ENCODE measurements around the gene MELK.
A peak's percentile ranks its signal among the peaks of the same experiment; 100 is the strongest.
"Not testable (repeated sequence)": the region's sequence is repeated elsewhere in the genome, so short reads cannot be mapped to it uniquely, and the experiment has no call there.

Gene MELK

DNA sequence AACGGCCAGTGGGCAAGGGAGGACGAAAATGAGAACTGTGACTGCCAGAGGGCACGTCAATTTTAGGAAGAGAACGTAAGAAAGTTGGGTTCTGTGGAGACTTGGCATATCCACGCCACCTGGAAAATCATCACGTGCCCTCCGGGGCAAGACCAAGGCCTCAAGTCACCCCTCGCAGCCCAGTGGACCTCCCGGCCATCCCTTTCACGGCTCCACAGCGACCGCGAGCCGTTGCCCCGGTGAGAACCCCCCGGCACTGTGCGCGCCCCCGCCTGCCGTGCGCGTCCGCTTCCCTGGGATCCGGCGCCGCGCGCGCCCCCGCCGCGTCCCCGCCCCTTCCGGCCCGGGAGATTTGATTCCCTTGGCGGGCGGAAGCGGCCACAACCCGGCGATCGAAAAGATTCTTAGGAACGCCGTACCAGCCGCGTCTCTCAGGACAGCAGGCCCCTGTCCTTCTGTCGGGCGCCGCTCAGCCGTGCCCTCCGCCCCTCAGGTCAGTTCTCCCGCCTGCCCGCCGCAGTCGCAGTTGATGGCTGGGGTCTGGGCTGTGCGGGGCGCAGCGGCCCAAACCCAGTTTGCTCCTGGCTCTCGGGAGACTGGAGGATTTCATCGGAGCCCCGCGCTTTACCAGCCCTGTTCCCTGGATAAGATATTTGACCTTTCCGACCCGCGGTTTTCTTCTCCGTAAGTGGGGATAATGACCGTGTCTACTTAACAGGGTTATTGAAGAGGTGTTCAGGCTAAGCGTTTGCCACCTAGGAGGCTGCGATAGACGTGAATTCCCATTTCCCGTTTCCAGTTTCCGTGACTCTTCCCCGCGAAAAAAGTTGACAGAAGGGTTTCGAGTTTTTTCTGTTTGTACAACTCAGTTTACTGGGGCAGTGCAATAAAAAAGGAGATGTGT, at the start of gene MELK:
MELK (plus strand) TSS at position 381 of the 904 bp plus-strand sequence. CDS start 8,787 bp downstream, outside the sequence.
- DNase-seq (ENCODE audit: low spot score), result peak; percentile 92

DNA sequence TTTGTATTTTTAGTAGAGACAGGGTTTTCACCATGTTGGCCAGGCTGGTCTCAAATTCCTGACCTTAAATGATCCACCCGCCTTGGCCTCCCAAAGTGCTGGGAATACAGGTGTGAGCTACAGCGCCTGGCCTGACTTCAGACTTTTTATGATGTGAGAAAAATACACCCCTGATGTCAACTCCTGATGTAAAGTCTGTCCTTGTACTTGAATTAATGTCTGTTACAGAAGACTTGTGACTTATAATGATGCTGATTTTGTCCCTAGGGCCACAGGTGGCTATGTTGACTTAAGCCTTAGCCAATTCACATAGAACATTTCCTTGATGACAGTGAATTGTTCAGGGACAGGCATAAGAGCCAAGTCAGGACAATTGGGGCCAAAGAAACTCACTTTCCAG, 42.5 kb upstream of the MELK start:
- no peak for DNase-seq (ENCODE audit: low spot score)

DNA sequence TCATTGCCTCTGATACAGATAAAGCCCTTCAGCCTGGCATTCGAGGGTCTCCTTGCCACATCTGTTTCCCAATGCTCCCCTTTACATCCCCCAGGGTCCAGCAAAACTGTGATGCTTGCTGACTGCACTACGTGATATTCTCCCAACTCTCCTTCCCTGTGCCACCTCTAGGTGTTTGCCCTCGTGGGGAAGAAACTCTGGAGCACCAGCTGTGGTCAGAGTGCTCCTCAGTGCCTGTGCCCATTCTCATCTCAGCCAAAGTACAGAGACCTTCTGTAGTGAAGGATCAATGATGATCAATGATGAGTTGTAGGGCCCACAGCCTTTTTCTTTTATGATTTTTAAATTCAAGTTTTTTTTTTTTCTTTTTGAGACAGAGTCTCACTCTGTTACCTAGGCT, 40.3 kb upstream of the MELK start:
- DNase-seq (ENCODE audit: low spot score), result no peak

DNA sequence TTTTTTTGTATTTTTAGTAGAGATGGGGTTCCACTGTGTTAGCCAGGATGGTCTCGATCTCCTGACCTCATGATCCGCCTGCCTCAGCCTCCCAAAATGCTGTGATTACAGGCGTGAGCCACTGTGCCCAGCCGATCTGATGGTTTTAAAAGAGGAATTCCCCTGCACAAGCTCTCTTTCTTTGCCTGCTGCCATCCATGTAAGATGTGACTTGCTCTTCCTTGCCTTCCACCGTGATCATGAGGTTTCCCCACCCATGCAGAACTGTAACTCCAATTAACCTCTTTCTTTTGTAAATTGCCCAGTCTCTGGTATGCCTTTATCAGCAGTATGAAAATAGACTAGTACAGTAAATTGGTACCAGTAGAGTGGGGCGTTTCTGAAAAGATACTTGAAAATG, 39.0 kb upstream of the MELK start:
- not testable (repeated sequence) for DNase-seq (ENCODE audit: low spot score)

DNA sequence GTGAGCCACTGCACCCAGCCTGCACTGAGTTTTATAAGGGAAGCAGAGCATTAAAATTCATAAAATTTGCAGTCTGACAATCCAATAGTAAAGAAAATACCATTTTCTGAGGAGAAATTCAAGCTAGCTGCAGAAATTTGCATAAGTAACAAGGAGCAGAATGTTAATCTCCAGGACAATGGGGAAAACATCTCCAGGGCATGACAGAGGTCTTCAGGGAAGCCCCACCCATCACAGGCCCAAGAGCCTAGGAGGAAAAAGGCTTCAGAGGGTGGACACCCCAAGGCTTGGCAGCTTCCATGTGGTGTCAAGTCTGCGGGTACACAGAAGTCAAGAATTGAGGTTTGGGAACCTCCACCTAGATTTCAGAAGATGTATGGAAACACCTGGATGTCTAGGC, 37.6 kb upstream of the MELK start:
- DNase-seq (ENCODE audit: low spot score), result no peak

DNA sequence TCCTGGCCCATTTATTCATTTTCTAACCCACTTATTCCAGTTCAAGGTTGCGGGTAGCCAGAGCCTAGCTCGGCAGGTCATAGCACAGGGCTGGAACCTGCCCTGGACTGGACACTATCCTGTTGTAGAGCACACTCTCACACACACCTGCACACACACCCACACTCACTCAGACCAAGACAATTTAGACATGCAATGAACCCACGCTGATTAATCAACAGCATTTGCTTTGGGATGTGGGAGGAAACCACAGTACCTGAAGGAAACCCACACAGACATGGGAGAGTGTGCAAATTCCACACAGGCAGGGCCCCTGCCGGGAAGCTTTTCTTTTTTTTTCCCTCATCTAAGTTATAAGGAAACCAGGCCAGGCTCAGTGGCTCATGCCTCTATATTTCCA, 34.8 kb upstream of the MELK start:
- no peak for DNase-seq (ENCODE audit: low spot score)

DNA sequence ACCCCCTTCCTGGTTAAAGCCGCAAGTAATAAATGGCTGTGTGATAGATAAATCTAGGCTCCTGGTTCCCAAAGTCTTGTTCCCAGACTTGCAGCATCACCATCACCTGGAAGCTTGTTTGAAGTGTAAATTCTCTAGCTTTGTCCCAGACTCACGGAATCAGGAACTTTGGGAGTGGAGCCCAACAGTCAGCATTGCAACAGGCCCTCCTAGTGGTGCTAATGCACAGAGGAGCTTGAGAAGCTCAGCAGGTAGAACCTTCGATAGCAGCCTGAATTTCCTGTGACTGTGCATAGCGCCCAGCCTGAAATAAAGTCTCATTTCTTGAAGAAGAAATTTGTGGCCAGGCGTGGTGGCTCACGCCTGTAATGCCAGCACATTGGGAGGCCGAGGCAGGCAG, 30.3 kb upstream of the MELK start:
- DNase-seq (ENCODE audit: low spot score), result no peak

DNA sequence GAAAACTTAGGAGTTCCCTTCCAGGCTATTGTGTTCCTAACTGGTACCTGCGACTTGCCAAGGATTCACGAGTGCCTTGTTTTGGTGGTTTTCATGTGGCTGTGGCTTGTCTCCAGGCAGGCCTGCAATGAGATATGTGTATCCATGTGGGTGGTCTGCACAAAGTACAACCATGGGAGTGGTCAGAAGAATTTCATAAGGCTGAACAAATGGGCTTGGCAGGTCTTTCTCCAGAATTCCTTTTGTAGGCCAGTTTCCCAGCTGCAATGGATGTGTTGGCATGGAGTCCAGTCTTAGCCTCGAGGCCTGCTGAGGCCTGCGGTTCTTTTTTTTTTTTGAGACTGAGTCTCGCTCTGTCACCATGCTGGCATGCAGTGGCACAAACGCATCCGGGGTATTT, 28.8 kb upstream of the MELK start:
- no peak for DNase-seq (ENCODE audit: low spot score)

DNA sequence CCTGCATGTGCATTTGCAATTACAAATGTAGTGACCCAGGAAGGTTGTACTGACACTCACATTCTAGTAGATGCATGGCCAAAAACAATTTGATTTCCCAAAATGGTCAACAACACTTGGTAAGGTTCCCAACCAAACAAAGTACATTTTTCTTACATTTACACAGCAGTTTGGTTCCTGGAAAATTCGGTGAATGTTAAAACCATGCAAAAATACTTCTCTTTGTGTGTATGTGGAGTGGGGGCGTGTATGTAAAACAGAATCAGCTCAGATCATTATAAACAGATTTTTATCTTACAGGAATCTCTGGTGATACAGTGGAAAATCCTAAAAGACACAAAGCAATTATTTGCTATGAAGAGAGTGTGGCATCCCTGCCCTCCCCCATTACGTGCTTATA, 25.1 kb upstream of the MELK start:
- DNase-seq (ENCODE audit: low spot score), result no peak

DNA sequence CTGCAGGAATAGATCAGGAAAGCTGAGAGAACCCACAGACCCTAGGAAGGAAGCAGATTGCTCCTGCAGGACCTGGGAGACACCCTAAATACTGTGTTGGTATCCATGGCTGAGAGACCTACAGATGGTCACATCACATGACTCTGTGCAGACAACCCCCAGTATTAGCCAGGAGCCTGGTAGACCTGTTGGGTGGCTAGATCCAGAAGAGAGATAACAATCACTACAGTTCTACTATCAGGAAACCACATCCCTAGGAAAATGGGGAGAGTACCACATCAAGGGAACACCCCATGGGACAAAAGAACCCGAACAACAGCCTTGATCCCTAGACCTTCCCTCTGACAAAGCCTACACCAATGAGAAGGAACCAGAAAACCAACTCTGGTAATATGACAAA, 24.2 kb upstream of the MELK start:
- DNase-seq (ENCODE audit: low spot score), result no peak

DNA sequence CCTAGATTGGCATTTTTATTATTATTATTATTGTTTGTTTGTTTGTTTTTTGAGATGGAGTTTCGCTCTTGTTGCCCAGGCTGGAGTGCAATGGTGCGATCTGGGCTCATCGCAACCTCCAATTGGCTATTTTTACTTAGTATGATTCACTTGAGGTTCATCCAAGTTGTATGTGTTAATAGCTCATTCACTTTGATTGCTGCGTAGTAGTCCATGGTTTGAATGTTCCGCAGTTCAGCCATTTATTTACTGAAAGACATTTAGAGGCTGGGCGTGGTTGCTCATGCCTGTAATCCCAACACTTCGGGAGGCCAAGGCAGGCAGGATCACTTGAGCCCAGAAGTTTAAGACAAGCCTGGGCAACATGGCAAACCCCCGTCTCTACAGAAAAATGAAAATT, 22.6 kb upstream of the MELK start:
- no peak for DNase-seq (ENCODE audit: low spot score)

DNA sequence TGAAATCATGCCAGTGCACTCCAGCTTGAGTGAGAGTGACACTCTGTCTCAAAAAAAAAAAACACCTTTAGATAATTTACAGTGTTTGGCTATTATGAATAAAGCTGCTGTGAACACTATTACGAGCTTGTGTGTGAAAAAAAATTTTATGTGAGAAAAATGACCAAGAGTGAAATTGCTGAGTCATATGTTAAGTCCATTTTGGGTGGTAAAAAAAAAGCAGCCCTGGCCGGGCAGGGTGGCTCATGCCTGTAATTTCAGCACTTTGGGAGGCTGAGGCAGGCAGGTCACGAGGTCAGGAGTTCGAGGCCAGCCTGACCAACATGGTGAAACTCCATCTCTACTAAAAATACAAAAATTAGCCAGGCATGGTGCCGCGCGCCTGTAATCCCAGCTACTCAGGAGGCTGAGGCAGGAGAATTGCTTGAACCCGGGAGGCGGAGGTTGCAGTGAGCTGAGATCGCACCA, 22.0 kb upstream of the MELK start:
- not testable (repeated sequence) for DNase-seq (ENCODE audit: low spot score)

DNA sequence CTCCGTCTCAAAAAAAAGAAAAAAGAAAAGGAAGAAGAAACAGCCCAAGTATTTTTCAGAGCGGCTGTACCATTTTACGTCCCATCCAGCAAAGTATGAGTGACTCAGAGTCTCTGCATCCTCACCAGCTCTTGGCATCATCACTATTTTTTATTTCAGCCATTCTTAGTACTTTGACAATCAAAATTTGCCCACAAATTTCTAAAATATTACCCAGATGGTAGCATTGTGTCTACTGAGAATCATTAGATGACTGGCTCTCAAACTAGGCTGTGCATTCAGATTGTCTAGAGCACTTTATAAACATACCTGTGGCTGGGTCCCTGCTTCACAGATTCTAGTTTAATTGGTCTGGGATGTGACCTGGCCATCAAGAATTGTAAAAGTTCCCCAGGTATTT, 21.6 kb upstream of the MELK start:
- no peak for DNase-seq (ENCODE audit: low spot score)

DNA sequence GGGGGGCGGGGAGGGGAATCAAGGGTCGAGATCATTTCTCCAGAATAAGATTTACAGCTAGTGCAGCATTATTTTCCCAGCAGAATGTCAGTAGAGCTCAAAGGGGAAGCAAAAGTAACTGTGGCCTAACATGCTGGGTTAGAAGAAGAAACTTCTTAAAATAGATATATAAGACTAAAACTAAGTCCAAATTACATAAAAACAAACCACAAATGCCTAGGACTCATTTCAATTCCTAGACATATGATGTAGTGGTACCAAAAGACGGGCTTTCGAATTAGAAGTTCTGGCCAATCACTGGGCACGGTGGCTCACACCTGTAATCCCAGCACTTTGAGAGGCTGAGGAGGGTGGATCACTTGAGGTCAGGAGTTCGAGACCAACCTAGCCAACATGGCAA, 20.8 kb upstream of the MELK start:
- DNase-seq (ENCODE audit: low spot score), result no peak

DNA sequence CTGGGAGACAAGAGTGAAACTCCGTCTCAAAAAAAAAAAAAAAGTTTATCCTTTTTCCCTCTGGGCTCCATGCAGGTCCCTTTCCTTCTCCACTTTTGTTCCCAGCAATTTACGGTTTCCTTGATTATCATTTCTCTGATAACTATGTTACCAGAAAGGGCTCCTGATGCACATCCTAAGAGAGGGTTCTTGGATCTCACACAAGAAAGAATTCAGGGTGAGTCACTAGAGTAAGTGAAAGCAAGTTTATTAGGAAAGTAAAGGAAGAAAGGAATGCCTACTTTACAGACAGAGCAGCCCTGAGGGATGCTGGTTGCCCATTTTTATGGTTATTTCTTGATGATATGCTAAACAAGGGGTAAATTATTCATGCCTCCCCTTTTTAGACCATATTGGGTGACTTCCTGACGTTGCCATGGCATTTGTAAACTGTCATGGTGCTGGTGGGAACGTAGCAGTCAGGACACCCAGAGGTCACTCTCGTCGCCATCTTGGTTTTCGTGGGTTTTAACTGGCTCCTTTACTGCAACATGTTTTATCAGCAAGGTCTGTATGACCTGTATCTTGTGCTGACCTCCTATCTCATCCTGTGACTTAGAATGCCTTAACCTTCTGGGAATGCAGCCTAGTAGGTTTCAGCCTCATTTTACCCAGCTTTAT, 13.5 kb upstream of the MELK start:
- DNase-seq (ENCODE audit: low spot score), result no peak

DNA sequence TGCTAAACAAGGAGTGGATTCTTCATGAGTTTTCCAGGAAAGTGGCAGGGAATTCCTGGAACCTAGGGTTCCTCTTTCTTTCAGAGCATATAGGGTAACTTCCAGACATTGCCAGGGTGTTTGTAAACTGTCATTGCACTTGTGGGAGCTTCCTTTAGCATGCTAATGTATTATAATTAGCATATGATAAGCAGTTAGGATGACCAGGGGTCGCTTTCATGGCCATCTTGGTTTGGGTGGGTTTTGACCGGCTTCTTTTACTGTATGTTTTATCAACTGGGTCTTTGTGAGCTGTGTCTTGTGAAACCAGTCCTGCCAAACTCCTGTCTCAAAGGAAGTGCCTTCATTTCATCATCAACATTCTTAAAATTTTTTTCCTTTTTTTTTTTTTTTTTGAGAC, 11.9 kb upstream of the MELK start:
- DNase-seq (ENCODE audit: low spot score), result no peak

DNA sequence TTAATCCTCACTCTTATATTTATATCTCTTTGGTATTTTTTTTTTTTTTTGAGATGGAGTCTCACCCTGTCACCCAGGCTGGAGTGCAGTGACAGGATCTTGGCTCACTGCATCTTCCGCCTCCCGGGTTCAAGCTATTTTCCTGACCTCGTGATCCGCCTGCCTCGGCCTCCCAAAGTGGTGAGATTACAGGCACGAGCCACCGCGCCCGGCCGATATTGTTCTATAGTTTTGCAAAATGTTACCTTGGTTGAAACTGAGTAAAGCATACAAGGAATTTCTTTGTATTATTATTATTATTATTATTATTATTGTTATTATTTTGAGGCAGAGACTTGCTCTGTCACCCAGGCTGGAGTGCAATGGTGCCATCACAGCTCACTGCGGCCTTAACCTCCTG, 9.9 kb upstream of the MELK start:
- DNase-seq (ENCODE audit: low spot score), result not testable (repeated sequence)

DNA sequence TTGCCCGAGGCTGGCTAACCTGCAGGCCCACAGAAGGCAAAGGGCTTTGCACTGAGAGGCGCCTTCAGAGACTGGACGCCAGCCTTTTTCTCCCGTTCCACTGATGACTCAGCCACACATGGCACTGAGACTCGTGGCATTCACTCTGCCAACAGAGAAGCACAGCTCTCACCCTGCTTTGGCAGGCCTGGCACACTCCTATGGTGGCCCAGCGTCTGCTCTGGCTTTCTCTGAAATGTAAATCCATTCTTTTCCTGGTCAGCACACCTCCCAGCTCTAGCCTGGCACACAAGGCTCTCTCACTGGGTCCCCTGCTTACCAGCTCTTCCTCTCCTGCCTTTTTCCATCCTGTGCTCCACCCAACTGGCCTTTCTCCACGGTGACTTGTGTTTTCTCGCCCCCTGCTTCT, 5.9 kb upstream of the MELK start:
- DNase-seq (ENCODE audit: low spot score), result peak; percentile 67

DNA sequence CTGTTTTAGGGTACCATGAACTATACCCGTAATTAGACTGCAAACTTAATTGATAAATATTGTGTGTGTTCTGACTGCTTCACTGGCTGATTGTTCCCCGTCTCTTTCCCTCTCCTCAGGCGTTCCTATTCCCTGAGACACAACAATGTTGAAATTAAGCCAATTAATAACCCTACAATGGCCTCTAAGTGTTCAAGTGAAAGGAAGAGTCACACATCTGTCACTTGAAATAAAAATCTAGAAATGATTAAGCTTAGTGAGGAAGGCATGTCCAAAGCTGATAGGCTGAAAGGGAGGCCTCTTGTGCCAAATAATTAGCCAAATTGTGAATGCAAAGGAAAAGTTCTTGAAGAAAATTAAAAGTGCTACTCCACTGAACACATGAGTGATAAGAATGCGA, 4.0 kb upstream of the MELK start:
- DNase-seq (ENCODE audit: low spot score), result not testable (repeated sequence)

DNA sequence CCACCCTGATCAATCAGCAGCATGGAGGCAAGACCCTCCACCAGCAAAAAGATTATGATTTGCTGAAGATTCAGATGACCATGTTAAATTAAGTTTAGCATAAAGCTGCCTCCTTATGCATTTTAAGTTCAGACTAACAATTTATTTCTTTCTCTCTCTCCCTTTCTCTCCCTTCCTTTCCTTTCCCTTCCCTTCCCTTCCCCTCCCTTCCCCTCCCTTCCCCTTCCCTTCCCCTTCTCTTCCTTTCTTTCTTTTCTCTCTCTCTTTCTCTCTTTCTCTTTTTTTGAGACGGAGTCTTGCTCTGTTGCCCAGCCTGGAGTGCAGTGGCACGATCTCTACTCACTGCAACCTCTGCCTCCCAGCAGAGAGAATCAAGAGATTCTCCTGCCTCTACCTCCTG, 1.4 kb upstream of the MELK start:
- DNase-seq (ENCODE audit: low spot score), result no peak

DNA sequence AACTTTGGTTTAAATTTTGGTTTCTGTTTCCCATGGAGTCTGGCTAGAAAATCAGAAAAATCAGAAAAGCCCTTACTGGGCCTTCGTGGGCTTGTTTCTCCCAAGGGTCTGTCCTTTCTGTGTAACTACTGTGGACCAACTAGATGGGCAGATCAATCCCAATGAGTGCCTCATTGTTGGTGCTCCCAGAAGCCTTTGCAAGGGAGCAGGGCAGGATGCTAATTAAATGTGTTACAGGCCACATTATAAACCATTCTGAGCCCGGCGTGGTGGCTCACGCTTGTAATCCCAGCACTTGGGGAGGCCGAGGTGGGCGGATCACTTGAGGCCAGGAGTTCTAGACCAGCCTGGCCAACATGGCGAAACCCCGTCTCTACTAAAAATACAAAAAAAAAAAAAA, 1.4 kb downstream of the MELK start:
- DNase-seq (ENCODE audit: low spot score), result not testable (repeated sequence)

DNA sequence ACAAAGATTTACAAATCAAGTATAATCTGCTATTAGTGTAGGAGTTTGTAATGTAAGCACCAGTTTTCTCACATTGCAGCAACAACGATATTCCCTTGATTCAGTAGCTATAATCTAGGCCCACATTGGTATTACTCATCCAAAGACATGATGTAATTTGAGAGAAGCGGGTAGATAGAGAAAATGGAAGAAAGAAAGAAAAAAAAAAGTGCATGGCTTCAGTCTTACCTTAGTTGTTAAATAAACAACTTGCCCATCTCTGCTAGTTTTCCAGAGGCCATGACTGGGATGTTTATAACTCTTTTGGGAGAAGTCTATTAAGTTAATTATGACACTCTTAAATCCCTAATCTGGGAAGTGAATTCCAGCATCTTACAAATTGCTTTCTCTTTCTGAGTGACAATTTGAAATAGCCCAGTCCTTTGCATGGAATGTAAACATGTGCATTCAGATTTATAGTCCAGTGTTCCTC, 2.8 kb downstream of the MELK start:
- DNase-seq (ENCODE audit: low spot score), result no peak

DNA sequence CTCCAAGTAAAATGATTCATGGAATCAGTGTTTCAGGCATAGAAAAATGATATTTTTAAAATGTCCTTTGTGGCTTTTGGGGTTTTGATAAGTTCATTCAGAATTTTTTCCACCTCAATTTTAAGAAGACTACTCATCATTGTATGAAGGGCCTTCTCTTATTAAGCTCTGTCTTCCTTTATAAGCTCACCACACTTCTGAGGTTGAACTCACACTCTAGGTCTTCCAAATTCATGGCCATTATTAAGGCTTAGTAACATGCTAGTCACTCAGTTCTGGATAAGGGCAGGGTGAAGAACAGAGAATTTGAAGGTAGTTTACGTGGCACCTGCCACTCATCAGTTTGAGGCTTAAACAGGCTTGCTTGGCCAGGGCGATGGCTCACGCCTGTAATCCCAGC, 4.2 kb downstream of the MELK start:
- DNase-seq (ENCODE audit: low spot score), result no peak

Data from left forelimb (tissue), 1 donor.